HCT116 (cell line): ENCODE measurements around the gene TMEM201. TPM values are rescaled to one million over a fixed set of nuclear protein-coding genes. Genes with fewer than 3 reads are reported as not detected.

Source experiments
- ATAC-seq: fragments of 200-7000 bp; cut with Tn5 transposase; 2 replicates; pipeline ENCODE4 v1.9.1; 2020; ENCODE audit warnings: mild to moderate bottlenecking, moderate library complexity
- BruUV-seq: library from RNA; stranded (reverse); fragments of 400-500 nt; replicated peaks from 2 replicates; lab custom pipeline; 2021; lab: Mats Ljungman, UMichigan
- CTCF ChIA-PET: fragments of 300-600 bp; sonication (Branson Sonifier 250); formaldehyde crosslinking; loops from one replicate; lab custom pipeline; 2021; ENCODE audit warnings: antibody characterized with exemption; lab: Charles Lee
- POLR2A ChIA-PET: fragments of 300-600, 350-600 bp; sonication (Branson Sonifier 250); formaldehyde crosslinking; loops from one replicate; lab custom pipeline; 2021; ENCODE audit warnings: antibody characterized with exemption; lab: Charles Lee
- RAD21 ChIA-PET, 2 experiments: fragments of 300-600 bp; sonication (Branson Sonifier 250); formaldehyde crosslinking; loops; one replicate each; lab custom pipeline; 2023; ENCODE audit warnings: low total read pairs in 2 of 2; ENCODE audit not compliant: uncharacterized antibody in 2 of 2, unreplicated experiment in 2 of 2, low non-redundant PET in 1 of 2; lab: Charles Lee
- DNase-seq: peaks from one replicate; pipeline ENCODE4 v3.0.0-alpha.2; 2010; ENCODE audit warnings: low read depth, low spot score
- H2AFZ ChIP-seq: fragments of 200-600 bp; shearing (Covaris generic), sonication (generic); 2 replicates; pipeline ENCODE4 v1.6.1; 2017; ENCODE audit warnings: low read depth, mixed run types, mixed read lengths, antibody characterized with exemption, low read length; ENCODE audit not compliant: poor library complexity, severe bottlenecking
- H3K27ac ChIP-seq: 2 replicates; pipeline ENCODE4 v1.5.1; 2012; ENCODE audit warnings: low read depth, low read length
- H3K27me3 ChIP-seq: fragments of 200-600 bp; sonication (generic); 2 replicates; pipeline ENCODE4 v1.6.1; 2016; ENCODE audit warnings: mixed run types, low read length, mixed read lengths; ENCODE audit not compliant: insufficient read depth
- H3K36me3 ChIP-seq, 2 experiments: fragments of 200-500 bp in 1 of 2; fragments of 200-600 bp in 1 of 2; sonication (Bioruptor generic) in 1 of 2; sonication (generic) in 1 of 2; 2 replicates each; pipeline versions ENCODE4 v1.5.1 to v1.6.1; 2014 to 2016; ENCODE audit warnings: low read length in 2 of 2, inconsistent platforms in 1 of 2, mixed read lengths in 1 of 2, mixed run types in 1 of 2; ENCODE audit not compliant: insufficient read depth in 2 of 2, control insufficient read depth in 1 of 2
- H3K4me1 ChIP-seq, 2 experiments: fragments of 200-600 bp in 1 of 2; sonication (generic) in 1 of 2; 2 replicates each; pipeline versions ENCODE4 v1.5.1 to v1.6.1; 2012 to 2017; ENCODE audit warnings: low read length in 2 of 2, inconsistent platforms in 1 of 2, mild to moderate bottlenecking in 1 of 2, mixed read lengths in 1 of 2, mixed run types in 1 of 2, moderate library complexity in 1 of 2; ENCODE audit not compliant: insufficient read depth in 2 of 2, control insufficient read depth in 1 of 2
- H3K4me2 ChIP-seq: fragments of 200-600 bp; sonication (generic); 2 replicates; pipeline ENCODE4 v1.6.1; 2017; ENCODE audit warnings: mixed run types, low read length, mixed read lengths
- H3K4me3 ChIP-seq, 2 experiments: fragments of 200-600 bp in 1 of 2; sonication (generic) in 1 of 2; replicated peaks in 1 of 2; 2 replicates each; pipeline ENCODE4 v1.5.1; 2011 to 2016; ENCODE audit warnings: low read length in 2 of 2, control low read depth in 1 of 2, low read depth in 1 of 2, mild to moderate bottlenecking in 1 of 2, mixed read lengths in 1 of 2, mixed run types in 1 of 2
- H3K79me2 ChIP-seq: fragments of 200-600 bp; sonication (generic); 2 replicates; pipeline ENCODE4 v1.6.1; 2017; ENCODE audit warnings: mild to moderate bottlenecking, mixed run types, low read length, moderate library complexity, mixed read lengths; ENCODE audit not compliant: insufficient read depth
- H3K9ac ChIP-seq: fragments of 200-600 bp; sonication (generic); 2 replicates; pipeline ENCODE4 v1.6.1; 2016; ENCODE audit warnings: low read length, mixed read lengths
- H3K9me2 ChIP-seq: fragments of 200-600 bp; sonication (generic), shearing (Covaris generic); 2 replicates; pipeline ENCODE4 v1.6.1; 2017; ENCODE audit warnings: mixed run types, mild to moderate bottlenecking, moderate library complexity; ENCODE audit not compliant: insufficient read depth
- H3K9me3 ChIP-seq, 2 experiments: fragments of 200-500 bp in 1 of 2; fragments of 200-600 bp in 1 of 2; sonication (Bioruptor generic) in 1 of 2; sonication (generic) in 1 of 2; 2 replicates each; pipeline ENCODE4 v1.6.1; 2014 to 2017; ENCODE audit warnings: low read length in 2 of 2, mixed read lengths in 2 of 2, inconsistent platforms in 1 of 2, low read depth in 1 of 2, mild to moderate bottlenecking in 1 of 2, mixed run types in 1 of 2, moderate library complexity in 1 of 2; ENCODE audit not compliant: control insufficient read depth in 1 of 2, insufficient read depth in 1 of 2
- H4K20me1 ChIP-seq: fragments of 200-600 bp; sonication (generic), shearing (Covaris generic); 2 replicates; pipeline ENCODE4 v1.6.1; 2017; ENCODE audit warnings: mixed run types, mild to moderate bottlenecking, moderate library complexity; ENCODE audit not compliant: insufficient read depth
- CEBPB ChIP-seq: IDR thresholded peaks from 2 replicates; pipeline ENCODE4 v1.6.1; 2012; ENCODE audit warnings: low read depth
- EGR1 ChIP-seq: IDR thresholded peaks from 2 replicates; pipeline ENCODE4 v1.6.1; 2012; ENCODE audit warnings: low read depth
- JUND ChIP-seq: IDR thresholded peaks from 2 replicates; pipeline ENCODE4 v1.6.1; 2012
- POLR2A ChIP-seq: IDR thresholded peaks from 2 replicates; pipeline ENCODE4 v1.7.0; 2011; ENCODE audit warnings: borderline replicate concordance; ENCODE audit not compliant: insufficient read depth, insufficient read length; ENCODE audit errors: extremely low read depth
- POLR2AphosphoS5 ChIP-seq: IDR thresholded peaks from 2 replicates; pipeline ENCODE4 v1.6.1; 2011; ENCODE audit warnings: mild to moderate bottlenecking, low read depth, low read length, moderate library complexity
- REST ChIP-seq: IDR thresholded peaks from 2 replicates; pipeline ENCODE4 v1.6.1; 2012; ENCODE audit warnings: low read depth
- SP1 ChIP-seq: IDR thresholded peaks from 2 replicates; pipeline ENCODE4 v1.6.1; 2012; ENCODE audit warnings: low read depth
- TCF7L2 ChIP-seq: IDR thresholded peaks from 2 replicates; pipeline ENCODE4 v1.7.0; 2011; ENCODE audit warnings: borderline replicate concordance, inconsistent platforms; ENCODE audit not compliant: insufficient read depth, insufficient read length; ENCODE audit errors: extremely low read depth
- intact Hi-C: fragments of 100-400 bp; cut with micrococcal nuclease; formaldehyde crosslinking; loops from 2 replicates; pipeline ENCODE4 v1.10.0; 2022
- total RNA-seq: library from RNA; stranded (reverse); gene quantifications from one replicate; pipeline ENCODE4 v1.2.1, GENCODE V29; 2021; ENCODE audit not compliant: unreplicated experiment

The TMEM201 gene
- total RNA-seq, 1 experiment from 2014 or later: 27.6 TPM

GRCh38 chr1:9611716-9612115 is 23.0 kb downstream of the TMEM201 start:
- Histone ChIP-seq H2AFZ (no peak overlapping the region), H3K9ac (no peak overlapping the region), H3K4me1 (peaks cover 4 to 5% of the 10 kb centered on the region in 2 experiments; a peak in 3 of 4 replicates), H3K9me2 (no peaks in the 10 kb centered on the region), H3K4me3 (no peak overlapping the region), H4K20me1 (no peaks in the 10 kb centered on the region), H3K36me3 (peaks cover 0 to 10% of the 10 kb centered on the region in 2 experiments; a peak in 2 of 4 replicates), H3K79me2 (no peaks in the 10 kb centered on the region), H3K4me2 (no peak overlapping the region), H3K27ac (no peak overlapping the region), H3K9me3 (no peaks in the 10 kb centered on the region), H3K27me3 (no peaks in the 10 kb centered on the region)
- RAD21 ChIA-PET: no interaction called here
- DNase-seq: no peak
- intact Hi-C loops: no loop called here
- no peak for ATAC-seq
- no peak for TF ChIP-seq JUND
- no peak for TF ChIP-seq POLR2A
- no peak for TF ChIP-seq SP1
- TF ChIP-seq EGR1: no peak
- TF ChIP-seq REST: no peak
- no peak for TF ChIP-seq CEBPB
- no peak for TF ChIP-seq TCF7L2
- TF ChIP-seq POLR2AphosphoS5: no peak
- no TSS peak for BruUV-seq
- CTCF ChIA-PET: no interaction called here
- POLR2A ChIA-PET: no interaction called here
